Measurements from ENCODE around the gene DUSP22.

DUSP22 gene

DNA sequence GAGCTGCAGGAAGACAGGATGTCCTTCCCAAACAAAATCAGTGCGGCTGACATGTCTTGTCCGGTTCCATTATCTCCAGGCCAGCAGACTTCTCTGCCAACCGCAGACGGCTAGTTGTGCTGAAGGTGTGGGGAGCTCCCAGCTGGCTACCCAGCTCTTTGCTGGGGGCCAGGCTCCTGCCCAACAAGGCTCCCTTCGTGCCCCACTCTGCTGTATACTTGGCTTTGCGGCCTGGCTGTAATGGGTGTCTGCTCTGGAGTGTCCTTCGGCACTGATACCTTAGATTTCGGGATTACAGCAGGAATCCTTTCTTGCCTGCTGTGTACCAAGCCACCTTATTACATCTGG, 50.5 kb downstream of the DUSP22 start:
- Mint-ChIP-seq H3K4me3 (no peak overlapping the region), H3K27ac (no peak overlapping the region), H3K36me3 (peaks cover 4% of the 10 kb centered on the region), H3K27me3 (no peaks in the 10 kb centered on the region), H3K4me1 (peaks cover 28% of the 10 kb centered on the region), H3K9me3 (no peaks in the 10 kb centered on the region)

DNA sequence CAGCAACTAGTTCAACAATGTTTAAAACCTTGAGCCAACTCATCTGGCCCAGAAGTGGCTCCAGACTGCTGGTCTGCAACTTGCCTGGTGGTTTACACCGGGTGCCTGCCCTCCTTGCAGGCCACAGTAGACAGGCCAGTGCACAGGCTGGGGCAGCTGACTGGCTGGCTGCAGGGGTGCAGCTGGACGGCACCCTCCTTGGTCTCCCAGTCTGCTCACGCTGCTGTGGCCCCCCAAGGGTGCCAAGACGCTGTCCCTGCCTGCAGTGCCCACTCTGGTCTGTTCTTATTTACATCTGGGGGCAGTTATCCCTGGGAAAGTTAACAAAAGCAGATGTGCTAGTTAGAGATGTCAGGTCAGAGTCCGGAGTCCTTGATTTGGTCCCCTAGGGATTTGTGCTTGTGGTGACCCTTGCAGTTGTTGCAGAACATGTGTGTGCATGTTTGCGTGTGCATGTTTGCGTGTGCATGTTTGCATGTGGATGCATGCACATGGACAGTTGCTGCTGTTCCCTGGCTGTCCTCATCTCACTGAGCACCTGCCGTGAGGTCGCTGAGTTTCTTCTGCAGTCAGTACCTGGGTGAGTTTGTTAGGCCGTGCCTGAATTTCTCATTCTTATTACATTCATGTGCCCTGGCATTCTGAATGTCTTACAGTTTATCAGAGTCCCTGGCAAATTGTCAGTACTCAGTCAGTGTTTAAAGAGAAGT, 51.1 kb downstream of the DUSP22 start:
- Mint-ChIP-seq H3K36me3 (peaks cover 4% of the 10 kb centered on the region), H3K27ac (no peak overlapping the region), H3K4me1 (peaks cover 23% of the 10 kb centered on the region), H3K9me3 (no peaks in the 10 kb centered on the region), H3K4me3 (no peak overlapping the region), H3K27me3 (no peaks in the 10 kb centered on the region)

DNA sequence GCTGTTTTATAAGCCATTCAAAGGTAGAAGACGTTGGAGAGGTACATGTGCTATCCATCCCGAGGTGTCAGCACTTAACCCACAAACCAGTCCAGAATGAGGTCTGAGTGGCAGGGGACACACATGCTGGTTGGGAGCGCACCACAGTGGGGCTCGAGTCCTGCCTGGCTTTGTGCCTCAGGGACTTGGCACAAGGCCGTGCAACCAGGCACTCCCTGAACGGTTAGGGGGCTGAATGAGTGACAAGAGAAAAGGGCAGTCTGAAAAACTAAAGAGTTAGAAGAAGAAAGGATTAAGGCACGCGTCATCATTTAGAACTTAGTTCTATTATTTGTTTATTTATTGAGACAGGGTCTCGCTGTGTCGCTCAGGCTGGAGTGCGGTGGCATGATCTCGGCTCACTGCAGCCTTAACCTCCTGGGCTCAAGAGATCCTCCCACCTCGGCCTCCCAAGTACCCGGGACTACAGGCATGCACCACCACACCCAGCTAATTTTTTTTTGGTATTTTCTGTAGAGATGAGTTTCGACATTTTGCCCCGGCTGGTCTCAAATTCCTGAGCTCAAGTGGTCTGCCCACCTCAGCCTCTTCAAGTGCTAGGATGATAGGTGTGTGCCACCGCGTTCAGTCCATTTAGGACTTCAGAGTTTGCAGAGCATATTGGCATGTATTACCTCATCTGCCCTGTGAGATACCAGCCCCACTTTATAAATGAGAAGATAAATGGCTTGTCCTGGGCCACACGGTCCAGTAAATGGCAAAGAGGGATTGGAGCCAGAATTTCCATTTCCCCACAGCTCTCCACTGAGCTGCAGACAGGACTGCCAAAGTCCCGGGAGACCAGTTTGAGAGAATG, 51.9 kb downstream of the DUSP22 start:
- Mint-ChIP-seq H3K4me1 (peaks cover 16% of the 10 kb centered on the region), H3K4me3 (no peak overlapping the region), H3K27me3 (no peaks in the 10 kb centered on the region), H3K9me3 (no peaks in the 10 kb centered on the region), H3K27ac (no peak overlapping the region), H3K36me3 (peaks cover 7% of the 10 kb centered on the region)

DNA sequence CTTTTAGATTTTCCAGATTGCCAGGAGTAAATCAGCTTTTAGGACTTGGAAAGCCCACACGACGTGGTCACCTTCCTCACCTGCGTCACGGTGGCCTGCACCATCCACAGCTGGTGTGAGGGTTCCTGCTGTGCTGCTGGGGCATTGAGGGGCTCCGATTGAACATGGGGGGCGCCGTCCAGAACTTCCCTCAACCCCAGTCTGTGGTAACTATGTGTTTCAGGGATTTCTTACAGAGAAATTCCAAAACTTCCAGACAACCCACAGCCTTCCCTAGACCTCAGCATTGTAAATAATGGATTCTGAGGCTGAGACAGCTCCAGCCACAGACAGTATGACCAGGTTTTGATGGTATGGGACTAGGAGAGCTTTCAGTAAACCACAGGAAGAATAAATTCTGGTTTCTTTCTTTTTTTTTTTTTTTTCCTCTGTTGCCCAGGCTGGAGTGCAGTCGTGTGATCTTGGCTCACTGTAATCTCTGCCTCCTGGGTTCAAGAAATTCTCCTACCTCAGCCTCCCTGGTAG, 52.6 kb downstream of the DUSP22 start:
- H3K4me1 Mint-ChIP-seq: peaks cover 9% of the 10 kb centered on the region
- no peaks in the 10 kb centered on the region for H3K27me3 Mint-ChIP-seq
- H3K27ac Mint-ChIP-seq: no peak overlapping the region
- peaks cover 9% of the 10 kb centered on the region for H3K36me3 Mint-ChIP-seq
- H3K4me3 Mint-ChIP-seq: no peak overlapping the region
- H3K9me3 Mint-ChIP-seq: no peaks in the 10 kb centered on the region

DNA sequence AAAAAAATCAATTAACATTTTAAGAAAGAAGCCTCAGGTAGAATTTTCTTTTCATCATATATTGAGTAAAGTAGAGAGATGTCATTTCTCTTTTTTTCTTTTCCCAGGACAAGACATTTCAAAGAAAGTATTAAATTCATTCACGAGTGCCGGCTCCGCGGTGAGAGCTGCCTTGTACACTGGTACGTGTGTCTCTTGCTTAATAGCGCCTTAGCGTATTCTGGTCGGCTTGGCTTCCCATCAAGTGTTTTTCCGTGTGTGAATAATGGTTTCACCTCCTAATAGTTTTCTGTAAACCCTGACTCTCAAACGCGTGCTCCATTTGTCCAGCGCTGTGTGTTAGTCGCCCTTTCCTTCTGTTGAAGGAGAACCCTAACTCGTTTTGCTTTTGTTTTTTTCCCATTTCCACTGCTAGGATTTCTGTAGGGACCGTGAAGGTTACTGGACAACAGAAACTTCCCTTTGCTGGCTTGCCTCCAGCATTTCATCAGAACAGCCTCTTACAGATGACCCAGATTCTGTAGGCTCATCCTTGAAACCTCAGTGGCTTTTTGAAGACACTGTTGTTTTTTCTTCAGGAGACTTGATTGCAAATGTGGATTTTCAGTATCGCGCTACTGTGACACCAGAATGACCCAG, 53.6 kb downstream of the DUSP22 start:
- H3K4me3 Mint-ChIP-seq: no peak overlapping the region
- no peak overlapping the region for H3K27ac Mint-ChIP-seq
- H3K36me3 Mint-ChIP-seq: peaks cover 8% of the 10 kb centered on the region
- H3K27me3 Mint-ChIP-seq: no peaks in the 10 kb centered on the region
- H3K4me1 Mint-ChIP-seq: peaks cover 1% of the 10 kb centered on the region
- no peaks in the 10 kb centered on the region for H3K9me3 Mint-ChIP-seq

DNA sequence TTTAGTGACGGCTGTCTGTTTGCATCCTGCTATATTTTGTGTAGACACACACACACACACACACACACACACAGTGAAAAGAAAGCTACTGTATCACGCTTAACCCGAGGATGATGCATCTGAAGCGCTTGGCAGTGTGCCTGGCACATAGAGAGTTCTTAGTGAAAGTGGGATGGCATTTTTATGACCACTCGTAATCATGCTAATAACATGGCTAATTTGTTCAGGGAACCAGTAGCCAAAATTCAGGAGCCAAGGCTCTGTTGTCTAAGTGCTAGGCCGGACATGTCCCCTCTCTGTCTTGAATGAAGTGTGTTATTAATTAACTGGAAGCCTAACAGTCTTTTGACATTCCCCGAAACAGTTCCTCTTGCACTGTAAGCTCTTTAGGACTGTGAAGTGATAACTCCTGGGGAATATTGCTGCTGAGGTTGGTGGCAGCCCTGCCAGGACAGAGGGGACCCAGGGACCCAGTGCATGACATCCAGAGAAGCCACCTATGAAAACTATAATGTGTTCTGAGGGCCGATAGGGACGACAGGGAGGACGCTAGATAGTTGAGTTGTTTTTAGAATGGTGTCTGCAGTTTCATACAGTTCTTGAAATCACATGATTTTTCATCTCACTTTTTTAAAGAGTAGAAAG, 54.2 kb downstream of the DUSP22 start:
- Mint-ChIP-seq H3K36me3 (peaks cover 10% of the 10 kb centered on the region), H3K4me1 (no peaks in the 10 kb centered on the region), H3K4me3 (no peak overlapping the region), H3K27me3 (no peaks in the 10 kb centered on the region), H3K27ac (no peak overlapping the region), H3K9me3 (no peaks in the 10 kb centered on the region)

DNA sequence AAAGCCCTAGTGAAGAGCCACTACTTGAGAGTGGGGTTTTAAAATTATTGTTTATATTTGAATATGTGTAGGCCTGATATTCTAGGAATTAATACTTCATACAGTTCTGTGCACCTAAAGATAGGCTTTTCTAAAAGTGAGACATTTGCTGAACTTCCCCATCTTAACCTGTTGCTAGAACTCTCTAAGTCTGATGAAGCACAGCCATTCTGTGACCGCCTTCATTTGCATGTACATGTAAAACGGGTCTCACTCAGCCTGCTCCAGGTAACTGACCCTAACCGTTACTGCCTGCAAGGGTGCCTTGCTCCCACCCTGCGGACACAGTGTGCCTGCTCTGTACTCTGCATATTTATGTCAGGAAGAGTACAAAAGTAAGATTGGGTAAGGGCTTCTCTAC, 54.9 kb downstream of the DUSP22 start:
- Mint-ChIP-seq H3K4me1 (no peaks in the 10 kb centered on the region), H3K4me3 (no peak overlapping the region), H3K9me3 (no peaks in the 10 kb centered on the region), H3K27ac (no peak overlapping the region), H3K27me3 (no peaks in the 10 kb centered on the region), H3K36me3 (peaks cover 10% of the 10 kb centered on the region)

DNA sequence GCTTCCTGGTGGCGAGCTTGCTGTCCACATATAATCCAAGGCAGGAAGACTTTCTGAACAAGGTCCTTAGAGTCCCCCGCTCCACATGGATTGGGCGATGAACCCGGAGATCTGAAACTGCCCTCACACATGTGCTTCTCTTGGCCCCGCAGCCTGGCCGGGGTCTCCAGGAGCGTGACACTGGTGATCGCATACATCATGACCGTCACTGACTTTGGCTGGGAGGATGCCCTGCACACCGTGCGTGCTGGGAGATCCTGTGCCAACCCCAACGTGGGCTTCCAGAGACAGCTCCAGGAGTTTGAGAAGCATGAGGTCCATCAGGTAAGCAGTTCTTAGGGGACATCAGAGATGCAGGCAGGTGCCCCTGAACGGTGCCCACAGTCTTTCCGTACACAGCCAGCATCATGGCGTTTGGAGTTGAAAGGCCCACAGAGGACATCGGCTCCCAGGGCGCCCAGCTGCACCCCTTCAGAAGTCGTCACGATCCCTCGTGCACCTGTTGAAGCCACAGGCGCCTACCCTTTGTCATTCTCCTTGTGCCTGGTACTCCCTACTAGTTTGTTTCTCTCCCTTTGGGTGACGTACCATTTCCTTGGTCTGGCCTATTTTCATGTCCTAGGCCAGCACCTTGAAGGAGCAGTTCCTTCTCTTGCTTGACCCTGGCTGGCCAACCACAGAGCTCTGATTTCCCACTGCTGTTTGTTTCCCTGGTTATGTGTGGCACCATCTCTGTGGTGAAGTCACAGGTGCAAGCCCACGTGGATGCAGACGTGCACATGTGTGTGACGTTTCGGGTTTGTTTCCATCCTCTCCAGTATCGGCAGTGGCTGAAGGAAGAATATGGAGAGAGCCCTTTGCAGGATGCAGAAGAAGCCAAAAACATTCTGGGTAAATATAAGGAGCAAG, 55.9 kb downstream of the DUSP22 start:
- Mint-ChIP-seq H3K36me3 (peaks cover 10% of the 10 kb centered on the region), H3K27ac (no peak overlapping the region), H3K4me1 (no peaks in the 10 kb centered on the region), H3K4me3 (no peak overlapping the region), H3K9me3 (no peaks in the 10 kb centered on the region), H3K27me3 (no peaks in the 10 kb centered on the region)

DNA sequence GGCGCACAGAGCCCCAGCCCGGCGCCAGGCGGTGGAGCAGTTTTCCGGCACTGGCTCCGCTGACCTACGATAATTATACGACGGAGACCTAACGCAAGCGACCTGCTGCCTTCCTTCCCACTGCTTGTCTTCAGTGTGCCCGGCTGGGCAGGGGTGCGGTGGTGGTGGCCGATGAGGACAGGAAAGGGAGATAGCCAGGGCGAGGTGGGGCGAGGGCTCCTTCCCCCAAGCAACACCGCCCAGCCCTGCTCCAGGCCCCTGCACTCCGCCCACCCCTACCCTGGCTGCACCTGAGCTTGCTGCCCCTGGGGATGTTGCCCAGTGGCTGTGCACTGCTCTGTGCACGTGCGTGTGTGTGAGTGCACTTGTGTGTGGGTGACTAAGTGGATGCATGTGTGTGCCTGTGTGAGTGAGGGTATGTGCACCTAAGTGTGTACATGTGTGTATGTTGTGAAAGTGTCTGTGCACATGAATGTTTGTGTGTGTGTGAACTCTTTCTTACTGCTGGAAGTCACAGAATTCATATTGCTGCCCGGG, 56.6 kb downstream of the DUSP22 start:
- Mint-ChIP-seq H3K4me3 (no peak overlapping the region), H3K36me3 (peaks cover 9% of the 10 kb centered on the region), H3K4me1 (no peaks in the 10 kb centered on the region), H3K27ac (no peak overlapping the region), H3K9me3 (no peaks in the 10 kb centered on the region), H3K27me3 (no peaks in the 10 kb centered on the region)

DNA sequence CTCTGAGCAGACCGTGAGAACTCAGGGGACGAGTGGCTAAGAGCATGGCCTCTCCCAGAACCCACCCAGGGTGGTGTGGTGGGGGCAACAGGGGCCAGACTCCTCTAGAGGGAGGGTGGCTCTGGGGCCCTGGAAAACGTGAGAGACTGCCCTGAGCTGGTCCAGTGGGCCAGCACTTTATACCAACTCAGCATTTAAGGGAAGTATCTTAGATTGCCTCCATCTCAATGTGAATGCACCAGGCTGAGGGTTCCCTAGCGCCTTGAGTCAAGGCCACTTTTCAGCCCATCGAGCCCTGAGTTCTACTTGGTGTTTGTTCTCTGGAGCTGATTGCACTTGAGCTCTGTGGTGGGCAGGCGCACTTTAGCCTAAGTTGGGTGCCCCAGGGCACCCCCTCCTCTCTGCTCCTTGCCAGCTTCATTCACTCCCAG, 57.2 kb downstream of the DUSP22 start:
- Mint-ChIP-seq H3K4me1 (no peaks in the 10 kb centered on the region), H3K4me3 (no peak overlapping the region), H3K9me3 (no peaks in the 10 kb centered on the region), H3K27me3 (no peaks in the 10 kb centered on the region), H3K27ac (no peak overlapping the region), H3K36me3 (peaks cover 9% of the 10 kb centered on the region)

DNA sequence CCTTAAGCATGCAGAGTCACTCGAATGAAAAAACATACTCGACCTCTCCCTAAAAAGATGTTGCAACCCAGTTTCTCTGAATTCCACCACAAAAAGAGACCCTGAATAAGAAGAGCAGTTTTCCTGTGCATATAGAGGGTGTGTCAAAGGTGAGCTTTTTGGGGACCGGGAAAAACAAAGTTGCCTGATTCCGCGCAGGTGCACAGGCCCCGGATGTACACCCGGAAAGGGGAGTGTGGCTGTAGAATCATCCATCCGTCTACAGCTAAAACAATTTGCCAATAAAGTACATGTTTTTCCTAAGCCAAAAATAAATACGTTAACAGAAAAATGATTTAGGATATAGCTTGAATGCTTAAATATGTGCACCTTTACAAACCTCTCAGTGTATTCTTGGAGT, 58.1 kb downstream of the DUSP22 start:
- H3K27me3 Mint-ChIP-seq: no peaks in the 10 kb centered on the region
- H3K9me3 Mint-ChIP-seq: no peaks in the 10 kb centered on the region
- H3K27ac Mint-ChIP-seq: no peak overlapping the region
- no peaks in the 10 kb centered on the region for H3K4me1 Mint-ChIP-seq
- H3K4me3 Mint-ChIP-seq: no peak overlapping the region
- peaks cover 9% of the 10 kb centered on the region for H3K36me3 Mint-ChIP-seq

DNA sequence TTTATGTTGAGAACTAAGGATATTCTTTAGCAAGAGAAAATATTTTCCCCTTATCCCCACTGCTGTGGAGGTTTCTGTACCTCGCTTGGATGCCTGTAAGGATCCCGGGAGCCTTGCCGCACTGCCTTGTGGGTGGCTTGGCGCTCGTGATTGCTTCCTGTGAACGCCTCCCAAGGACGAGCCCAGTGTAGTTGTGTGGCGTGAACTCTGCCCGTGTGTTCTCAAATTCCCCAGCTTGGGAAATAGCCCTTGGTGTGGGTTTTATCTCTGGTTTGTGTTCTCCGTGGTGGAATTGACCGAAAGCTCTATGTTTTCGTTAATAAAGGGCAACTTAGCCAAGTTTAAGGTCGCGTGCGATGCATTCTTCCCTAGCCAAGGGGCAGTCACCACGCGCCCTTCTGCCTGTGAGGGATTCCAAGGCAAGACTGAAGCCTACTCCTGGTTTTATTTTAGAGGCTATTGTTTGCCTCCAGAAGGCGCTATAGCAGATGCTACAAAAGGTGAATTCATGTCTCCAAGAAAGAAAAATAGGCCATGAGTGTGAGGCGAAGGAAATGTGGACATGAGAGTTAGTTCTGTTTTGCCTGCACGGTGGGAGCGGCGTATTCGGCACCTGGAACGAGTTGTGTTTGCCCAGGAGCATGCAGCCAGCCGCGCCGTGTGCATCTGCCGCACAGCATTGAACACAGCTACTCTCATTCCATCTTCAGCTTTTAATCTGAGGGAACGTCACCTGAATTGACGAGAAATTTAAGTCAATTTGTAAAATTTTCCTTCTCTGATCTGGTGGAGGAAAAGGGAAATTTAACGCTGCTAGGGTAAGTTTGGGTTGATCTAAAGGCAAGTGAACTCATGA, 59.0 kb downstream of the DUSP22 start:
- peaks cover 9% of the 10 kb centered on the region for H3K36me3 Mint-ChIP-seq
- no peak overlapping the region for H3K27ac Mint-ChIP-seq
- H3K9me3 Mint-ChIP-seq: no peaks in the 10 kb centered on the region
- no peaks in the 10 kb centered on the region for H3K27me3 Mint-ChIP-seq
- no peaks in the 10 kb centered on the region for H3K4me1 Mint-ChIP-seq
- no peak overlapping the region for H3K4me3 Mint-ChIP-seq

DNA sequence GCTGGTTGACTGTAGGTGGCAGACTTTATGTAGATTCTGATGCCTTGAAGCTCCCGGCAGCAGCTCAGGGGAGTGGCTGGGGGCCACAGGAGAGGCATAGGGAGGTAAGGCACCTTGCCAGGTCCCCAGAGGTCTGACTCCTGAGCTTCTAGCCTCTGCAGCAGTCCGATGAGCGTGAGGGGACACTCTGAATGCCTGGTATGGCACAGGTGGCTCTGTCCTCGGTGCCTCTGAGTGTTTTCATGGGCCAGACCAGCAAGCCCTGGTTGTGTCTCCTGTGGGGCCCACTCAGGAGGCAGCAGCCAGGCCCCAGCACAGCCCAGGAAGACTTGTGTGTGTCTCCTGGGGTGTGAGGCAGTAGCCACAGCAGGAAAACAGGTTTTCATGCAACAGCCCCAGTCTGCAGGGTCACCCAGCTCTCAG, 59.6 kb downstream of the DUSP22 start:
- Mint-ChIP-seq H3K4me1 (no peaks in the 10 kb centered on the region), H3K27me3 (no peaks in the 10 kb centered on the region), H3K9me3 (no peaks in the 10 kb centered on the region), H3K36me3 (peaks cover 9% of the 10 kb centered on the region), H3K27ac (no peak overlapping the region), H3K4me3 (no peak overlapping the region)

DNA sequence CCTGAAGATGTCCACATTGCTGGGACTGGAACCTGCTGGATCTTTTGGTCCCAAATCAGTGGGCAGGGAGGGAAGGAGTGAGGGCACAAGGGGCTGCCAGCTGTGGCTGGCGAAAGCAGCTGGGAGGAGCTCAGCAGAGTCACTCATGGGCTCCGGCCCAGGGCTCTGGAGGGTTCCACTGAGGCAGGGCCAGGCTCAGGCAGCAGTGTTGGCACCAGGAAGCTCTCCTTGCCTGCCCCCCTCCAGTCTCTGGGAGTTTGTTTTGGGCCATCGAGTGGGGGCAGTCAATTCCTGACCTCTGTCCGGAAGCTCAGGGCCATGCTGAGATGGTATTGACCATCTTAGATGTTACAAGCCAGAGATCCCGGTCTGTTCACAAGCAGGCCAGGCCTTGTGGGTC, 60.2 kb downstream of the DUSP22 start:
- Mint-ChIP-seq H3K36me3 (peaks cover 8% of the 10 kb centered on the region), H3K27me3 (no peaks in the 10 kb centered on the region), H3K9me3 (no peaks in the 10 kb centered on the region), H3K4me3 (no peak overlapping the region), H3K27ac (no peak overlapping the region), H3K4me1 (no peaks in the 10 kb centered on the region)
